IgD-negative memory B cell (primary cell): Measurements from ENCODE around the gene TTLL7. TPM values are rescaled to one million over a fixed set of nuclear protein-coding genes. Genes with fewer than 3 reads are reported as not detected.
A peak's percentile ranks its signal among the peaks of the same experiment; 100 is the strongest.

ENCODE experiments used
- H3K27ac Mint-ChIP-seq, 3 donors: one replicate each; pipeline ENCODE4 v1.8.0; 2020 to 2022; ENCODE audit warnings: mild to moderate bottlenecking in 3 of 3, mixed read lengths in 3 of 3, moderate library complexity in 1 of 3
- H3K27me3 Mint-ChIP-seq: one replicate; pipeline ENCODE4 v1.8.0; 2021; ENCODE audit warnings: mixed read lengths
- H3K36me3 Mint-ChIP-seq: one replicate; pipeline ENCODE4 v1.8.0; 2020; ENCODE audit warnings: mild to moderate bottlenecking, mixed read lengths
- H3K4me1 Mint-ChIP-seq, 3 donors: one replicate each; pipeline ENCODE4 v1.8.0; 2020 to 2022; ENCODE audit warnings: mixed read lengths in 3 of 3, mild to moderate bottlenecking in 1 of 3
- H3K4me3 Mint-ChIP-seq, 4 donors: one replicate each; pipeline ENCODE4 v1.8.0; 2020 to 2022; ENCODE audit warnings: mild to moderate bottlenecking in 4 of 4, mixed read lengths in 4 of 4, moderate library complexity in 3 of 4
- H3K9me3 Mint-ChIP-seq, 3 donors: one replicate each; pipeline ENCODE4 v1.8.0; 2020 to 2021; ENCODE audit warnings: mixed read lengths in 3 of 3, mild to moderate bottlenecking in 1 of 3
- polyA plus RNA-seq: library from polyadenylated mRNA; unstranded; fragments of 300-500 nt; fragmentation: Illumina TruSeq; gene quantifications from one replicate; pipeline ENCODE4 v1.2.3, GENCODE V29; 2021

The TTLL7 gene
- polyA plus RNA-seq, 1 donor from 2014 or later: not detected

GRCh38 chr1:83846138-83846537 lies 152.8 kb downstream of the TTLL7 start:
- peaks cover 0 to 2% (median 0%) of the 10 kb centered on the region in 3 donors for H3K9me3 Mint-ChIP-seq
- no peaks in the 10 kb centered on the region for H3K36me3 Mint-ChIP-seq
- no peak overlapping the region for H3K4me3 Mint-ChIP-seq
- peaks cover 0 to 2% (median 0%) of the 10 kb centered on the region in 3 donors for H3K4me1 Mint-ChIP-seq
- H3K27me3 Mint-ChIP-seq: no peaks in the 10 kb centered on the region
- H3K27ac Mint-ChIP-seq: no peak overlapping the region

DNA sequence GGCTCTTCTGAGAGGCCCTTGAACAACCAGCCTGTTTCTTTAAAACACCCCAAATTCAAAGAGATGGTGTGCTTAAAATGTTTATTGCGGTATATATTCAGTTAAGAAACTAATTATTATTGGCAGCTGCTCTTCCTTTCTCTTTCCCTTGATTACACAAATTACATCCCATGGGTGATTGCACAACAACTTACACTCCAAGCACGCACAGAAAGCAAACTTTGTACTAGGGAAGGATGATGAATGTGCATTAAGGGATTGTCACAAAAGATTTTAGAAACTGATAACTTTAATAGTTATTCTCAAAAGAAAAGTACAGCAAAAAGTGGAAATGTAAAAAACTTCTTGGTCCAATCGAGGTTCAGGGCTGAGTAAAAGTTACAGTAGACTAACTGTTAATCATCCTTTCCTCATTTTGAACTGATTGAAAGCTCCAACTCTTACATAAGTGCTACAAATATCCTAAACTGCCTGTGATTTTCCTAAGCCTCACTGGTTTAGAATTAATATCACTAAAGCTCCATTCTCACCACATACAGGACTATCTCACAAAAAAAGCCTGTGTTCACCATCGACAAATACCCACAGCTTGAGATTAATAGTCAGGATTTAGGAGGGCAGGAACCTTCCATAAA lies 153.4 kb downstream of the TTLL7 start:
- no peak overlapping the region for H3K4me3 Mint-ChIP-seq
- no peaks in the 10 kb centered on the region for H3K36me3 Mint-ChIP-seq
- H3K9me3 Mint-ChIP-seq: peaks cover 0 to 2% (median 0%) of the 10 kb centered on the region in 3 donors
- no peaks in the 10 kb centered on the region for H3K27me3 Mint-ChIP-seq
- H3K4me1 Mint-ChIP-seq: peaks cover 0 to 2% (median 0%) of the 10 kb centered on the region in 3 donors
- no peak overlapping the region for H3K27ac Mint-ChIP-seq

DNA sequence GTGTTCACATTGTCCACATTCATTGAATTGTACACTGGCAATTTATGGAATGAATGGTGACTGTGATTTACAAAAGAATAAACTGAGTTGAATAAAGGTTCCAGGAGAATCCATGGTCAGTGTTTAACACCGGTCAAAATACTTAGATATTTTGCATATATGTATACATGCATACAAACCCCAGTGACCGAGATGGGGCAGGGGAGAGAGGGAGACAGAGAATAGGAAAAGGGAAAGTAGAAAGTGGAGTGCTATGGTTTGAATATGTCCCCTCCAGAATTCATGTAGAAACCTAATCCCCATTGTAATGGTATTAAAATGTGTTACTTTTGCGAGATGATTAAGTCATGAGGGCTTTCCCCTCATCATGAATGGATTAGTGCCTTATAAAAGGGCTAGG lies 154.4 kb downstream of the TTLL7 start:
- Mint-ChIP-seq H3K27me3 (no peaks in the 10 kb centered on the region), H3K4me3 (no peak overlapping the region), H3K9me3 (peaks cover 0 to 2% (median 0%) of the 10 kb centered on the region in 3 donors), H3K36me3 (no peaks in the 10 kb centered on the region), H3K27ac (no peak overlapping the region), H3K4me1 (peaks cover 0 to 2% (median 0%) of the 10 kb centered on the region in 3 donors)

GRCh38 chr1:83839566-83840173 lies 159.3 kb downstream of the TTLL7 start:
- H3K27me3 Mint-ChIP-seq: no peaks in the 10 kb centered on the region
- no peaks in the 10 kb centered on the region for H3K9me3 Mint-ChIP-seq
- H3K27ac Mint-ChIP-seq: no peak overlapping the region
- no peaks in the 10 kb centered on the region for H3K36me3 Mint-ChIP-seq
- H3K4me1 Mint-ChIP-seq: peaks cover 0 to 2% (median 0%) of the 10 kb centered on the region in 3 donors
- H3K4me3 Mint-ChIP-seq: no peak overlapping the region

DNA sequence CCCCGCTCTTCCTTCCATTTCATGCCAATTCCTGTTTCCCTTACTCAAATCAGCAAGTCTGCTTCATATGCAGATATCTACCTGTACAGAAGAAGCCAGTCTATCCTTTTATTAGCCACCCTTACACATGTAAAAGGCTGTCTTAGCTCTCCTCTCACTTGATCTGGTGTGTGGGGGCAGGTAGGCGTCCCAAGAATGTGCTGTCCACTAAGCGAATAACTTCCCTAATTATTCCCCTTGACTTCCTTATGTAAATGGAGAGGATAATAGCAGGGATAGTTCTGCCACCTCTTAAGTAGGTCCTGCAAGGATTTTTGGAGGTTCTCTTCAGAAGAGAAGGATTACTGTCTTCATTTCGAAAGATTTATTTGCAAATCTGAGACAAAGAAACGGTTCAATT lies 160.4 kb downstream of the TTLL7 start:
- Mint-ChIP-seq H3K27ac (no peak overlapping the region), H3K4me1 (no peaks in the 10 kb centered on the region), H3K36me3 (no peaks in the 10 kb centered on the region), H3K27me3 (no peaks in the 10 kb centered on the region), H3K4me3 (no peak overlapping the region), H3K9me3 (no peaks in the 10 kb centered on the region)

DNA sequence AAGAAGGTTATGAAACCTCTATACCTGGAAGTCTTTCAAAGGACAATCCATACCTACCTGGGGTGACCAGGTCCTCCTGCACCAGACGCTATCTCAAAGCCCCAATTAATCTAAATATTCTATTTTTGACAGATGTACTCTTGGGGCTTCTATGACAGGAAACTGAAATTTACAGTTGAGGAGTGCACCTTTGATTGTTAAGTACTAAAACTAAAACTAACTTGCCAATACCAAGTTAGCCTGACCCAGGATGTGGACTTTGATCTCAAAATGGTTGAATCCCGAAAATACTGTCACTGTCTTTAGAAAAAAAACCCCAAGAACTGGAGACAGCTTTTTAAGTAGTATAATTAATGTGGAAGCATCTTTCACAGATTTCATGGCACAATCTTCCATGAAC lies 162.4 kb downstream of the TTLL7 start:
- Mint-ChIP-seq H3K9me3 (no peaks in the 10 kb centered on the region), H3K27ac (no peak overlapping the region), H3K4me1 (no peaks in the 10 kb centered on the region), H3K4me3 (no peak overlapping the region), H3K27me3 (no peaks in the 10 kb centered on the region), H3K36me3 (no peaks in the 10 kb centered on the region)

GRCh38 chr1:83834621-83835264 lies 164.2 kb downstream of the TTLL7 start:
- no peaks in the 10 kb centered on the region for H3K9me3 Mint-ChIP-seq

DNA sequence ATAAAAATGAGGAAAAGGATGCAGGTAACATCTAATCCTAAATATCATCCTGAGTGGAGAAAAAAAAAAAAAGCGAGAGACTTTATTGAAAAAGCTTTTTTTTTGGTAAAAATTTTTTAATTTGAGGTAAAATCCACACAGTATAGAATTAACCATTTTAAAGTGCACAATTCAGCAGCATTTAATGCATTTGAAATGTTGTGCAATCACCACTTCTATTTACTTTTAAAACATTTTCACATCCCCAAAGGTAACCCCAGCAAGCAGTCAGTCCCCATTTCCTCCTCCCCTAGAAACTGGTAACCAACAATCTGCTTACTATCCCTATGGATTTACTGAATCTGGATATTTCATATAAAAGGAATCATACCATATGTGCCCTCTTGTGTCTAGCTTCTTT lies 166.7 kb downstream of the TTLL7 start:
- H3K27me3 Mint-ChIP-seq: peaks cover 3% of the 10 kb centered on the region
- no peaks in the 10 kb centered on the region for H3K9me3 Mint-ChIP-seq
- H3K4me3 Mint-ChIP-seq: no peak overlapping the region
- no peak overlapping the region for H3K27ac Mint-ChIP-seq
- H3K36me3 Mint-ChIP-seq: no peaks in the 10 kb centered on the region
- H3K4me1 Mint-ChIP-seq: no peaks in the 10 kb centered on the region

More at GRCh38 chr1:83834621-83835264, 164.2 kb downstream of the TTLL7 start:
- H3K27ac Mint-ChIP-seq: no peak overlapping the region
- no peaks in the 10 kb centered on the region for H3K36me3 Mint-ChIP-seq
- no peaks in the 10 kb centered on the region for H3K4me1 Mint-ChIP-seq
- H3K27me3 Mint-ChIP-seq: peaks cover 1% of the 10 kb centered on the region
- H3K4me3 Mint-ChIP-seq: no peak overlapping the region

GRCh38 chr1:83829106-83829505 lies 169.8 kb downstream of the TTLL7 start:
- H3K9me3 Mint-ChIP-seq: peaks cover 0 to 1% (median 0%) of the 10 kb centered on the region in 3 donors
- no peaks in the 10 kb centered on the region for H3K4me1 Mint-ChIP-seq
- H3K36me3 Mint-ChIP-seq: no peaks in the 10 kb centered on the region
- no peak overlapping the region for H3K27ac Mint-ChIP-seq
- no peak overlapping the region for H3K4me3 Mint-ChIP-seq
- peaks cover 3% of the 10 kb centered on the region for H3K27me3 Mint-ChIP-seq

DNA sequence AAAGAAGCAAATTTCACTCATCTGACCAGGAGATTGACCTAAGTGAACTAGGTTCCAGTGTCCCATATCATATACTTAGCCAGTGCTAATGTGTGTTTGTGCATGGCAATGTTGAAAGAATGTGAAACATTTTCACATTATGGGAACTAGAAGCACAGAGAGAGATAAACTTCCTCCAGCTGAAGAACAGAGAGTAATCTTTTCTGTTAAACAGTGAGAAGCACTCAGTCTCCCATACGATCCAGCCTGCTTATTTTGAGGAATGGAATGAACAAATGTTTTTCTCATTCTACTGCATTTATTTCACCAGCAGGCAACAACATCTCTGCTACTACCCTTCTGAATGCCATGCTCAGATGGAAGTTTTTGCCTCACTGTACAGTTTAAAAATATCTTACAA lies 170.5 kb downstream of the TTLL7 start:
- H3K27me3 Mint-ChIP-seq: peaks cover 3% of the 10 kb centered on the region
- H3K27ac Mint-ChIP-seq: no peak overlapping the region
- no peak overlapping the region for H3K4me3 Mint-ChIP-seq
- no peaks in the 10 kb centered on the region for H3K4me1 Mint-ChIP-seq
- peaks cover 0 to 2% (median 1%) of the 10 kb centered on the region in 3 donors for H3K9me3 Mint-ChIP-seq
- H3K36me3 Mint-ChIP-seq: no peaks in the 10 kb centered on the region

GRCh38 chr1:83827741-83828140 lies 171.2 kb downstream of the TTLL7 start:
- H3K9me3 Mint-ChIP-seq: peaks cover 0 to 2% (median 1%) of the 10 kb centered on the region in 3 donors
- no peaks in the 10 kb centered on the region for H3K36me3 Mint-ChIP-seq
- H3K27me3 Mint-ChIP-seq: peaks cover 3% of the 10 kb centered on the region
- H3K27ac Mint-ChIP-seq: no peak overlapping the region
- no peak overlapping the region for H3K4me3 Mint-ChIP-seq
- H3K4me1 Mint-ChIP-seq: no peaks in the 10 kb centered on the region

- no peaks in the 10 kb centered on the region for H3K36me3 Mint-ChIP-seq
- H3K4me3 Mint-ChIP-seq: no peak overlapping the region
- peaks cover 6 to 10% (median 9%) of the 10 kb centered on the region in 3 donors for H3K9me3 Mint-ChIP-seq
- peaks cover 3% of the 10 kb centered on the region for H3K27me3 Mint-ChIP-seq
- H3K4me1 Mint-ChIP-seq: peaks cover 4 to 10% (median 6%) of the 10 kb centered on the region in 3 donors
- H3K27ac Mint-ChIP-seq: no peak overlapping the region
These were observed 176.7 kb downstream of the TTLL7 start for GRCh38 chr1:83822208-83822607.

DNA sequence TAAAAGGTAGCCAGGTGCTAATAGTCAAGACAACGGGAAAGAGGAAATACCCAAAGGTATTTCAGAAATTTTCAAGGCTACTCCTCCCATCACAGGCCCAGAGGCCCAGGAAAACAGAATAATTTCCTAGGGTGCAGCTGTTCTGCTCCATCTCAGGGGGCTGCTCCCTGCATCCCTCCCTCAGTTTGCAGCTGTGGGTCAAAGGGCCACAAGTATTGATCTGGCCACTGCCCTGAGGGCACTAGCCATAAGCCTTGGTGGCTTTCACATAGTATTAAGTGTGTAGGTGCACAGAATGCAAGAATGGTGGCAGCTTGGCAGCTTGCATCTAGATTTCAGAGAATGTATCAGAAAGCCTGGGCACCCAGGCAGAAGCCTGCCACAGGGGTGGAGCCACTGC lies 179.5 kb downstream of the TTLL7 start:
- peaks cover 4 to 11% (median 10%) of the 10 kb centered on the region in 3 donors for H3K9me3 Mint-ChIP-seq
- peaks cover 3% of the 10 kb centered on the region for H3K27me3 Mint-ChIP-seq
- H3K4me1 Mint-ChIP-seq: peaks cover 4 to 10% (median 6%) of the 10 kb centered on the region in 3 donors
- H3K36me3 Mint-ChIP-seq: peaks cover 1% of the 10 kb centered on the region
- no peak overlapping the region for H3K27ac Mint-ChIP-seq
- no peak overlapping the region for H3K4me3 Mint-ChIP-seq

GRCh38 chr1:83818916-83819315 lies 180.0 kb downstream of the TTLL7 start:
- H3K27me3 Mint-ChIP-seq: peaks cover 3% of the 10 kb centered on the region
- H3K4me1 Mint-ChIP-seq: peaks cover 4 to 10% (median 6%) of the 10 kb centered on the region in 3 donors
- peak overlapping the region in 2 of 4 donors; percentile 39 to 41 for H3K4me3 Mint-ChIP-seq
- peaks cover 1% of the 10 kb centered on the region for H3K36me3 Mint-ChIP-seq
- H3K9me3 Mint-ChIP-seq: peaks cover 4 to 10% (median 10%) of the 10 kb centered on the region in 3 donors
- H3K27ac Mint-ChIP-seq: no peak overlapping the region

DNA sequence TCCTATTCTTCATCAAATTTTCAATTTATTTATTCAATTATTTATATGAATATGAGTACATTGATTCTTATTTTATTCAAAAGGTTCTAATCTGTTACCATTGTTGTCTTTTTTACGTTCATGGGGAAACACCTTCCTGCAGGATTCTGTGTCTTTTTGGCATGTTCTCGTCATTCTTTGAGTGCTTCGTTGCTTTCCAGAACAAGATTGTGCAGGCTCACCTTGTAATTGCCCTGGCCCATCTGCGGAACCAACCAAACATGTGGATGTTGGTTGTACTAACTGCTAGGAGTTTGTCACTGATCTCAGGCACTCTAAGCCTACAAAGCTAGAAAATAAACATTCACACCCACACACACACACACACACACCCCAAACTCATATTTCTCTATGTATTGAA lies 182.1 kb downstream of the TTLL7 start:
- Mint-ChIP-seq H3K36me3 (peaks cover 1% of the 10 kb centered on the region), H3K4me1 (peaks cover 4 to 10% (median 6%) of the 10 kb centered on the region in 3 donors), H3K4me3 (no peak overlapping the region), H3K9me3 (peaks cover 4 to 7% (median 7%) of the 10 kb centered on the region in 3 donors), H3K27ac (no peak overlapping the region), H3K27me3 (peaks cover 3% of the 10 kb centered on the region)
